Measurements from ENCODE around the gene LIMCH1.

The LIMCH1 gene

DNA sequence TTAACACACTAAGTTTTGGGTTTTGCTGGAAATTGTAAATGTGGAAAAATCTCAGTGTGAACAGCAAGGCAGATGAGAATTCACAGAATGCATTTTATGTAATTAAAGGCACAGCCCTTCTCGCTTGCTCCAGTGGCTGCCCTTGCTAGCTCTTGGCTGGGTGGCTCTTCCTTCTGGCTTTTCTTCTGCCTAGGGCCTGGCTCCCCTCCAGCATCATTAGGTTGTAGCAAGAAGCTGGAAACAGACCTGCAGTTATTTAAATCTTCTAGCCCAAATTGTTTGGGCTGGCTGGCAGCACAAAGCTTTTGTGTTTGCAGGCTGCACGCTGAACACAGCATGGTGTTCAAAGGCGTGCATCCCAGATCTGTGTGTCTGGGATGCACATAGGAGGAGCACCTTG is 56.5 kb downstream of the LIMCH1 start:
- Histone ChIP-seq H3K27ac (ENCODE audit: low read length) (no peak overlapping the region), H2AFZ (ENCODE audit: low read depth, low read length) (no peak overlapping the region), H4K20me1 (ENCODE audit: insufficient read depth, low read length) (no peaks in the 10 kb centered on the region), H3K36me3 (replicated peaks; ENCODE audit: low read depth, low read length) (no peaks in the 10 kb centered on the region), H3K79me2 (ENCODE audit: low read length) (no peaks in the 10 kb centered on the region), H3K4me2 (ENCODE audit: low read length) (no peak overlapping the region), H3K27me3 (ENCODE audit: low read depth, low read length) (peaks cover 11% of the 10 kb centered on the region; the same call in 1 of the 2 replicates), H3K4me1 (ENCODE audit: low read length) (peaks cover 6% of the 10 kb centered on the region), H3K4me3 (ENCODE audit: low read length) (no peak overlapping the region), H3K9me3 (ENCODE audit: insufficient read depth, low read length) (no peaks in the 10 kb centered on the region), H3K9ac (ENCODE audit: low read length) (no peak overlapping the region)
- TF ChIP-seq CTCF (IDR thresholded peaks at IDR 0.05; ENCODE audit: low read depth, low read length) (no peak), EZH2phosphoT487 (IDR thresholded peaks at IDR 0.05; ENCODE audit: low read depth) (no peak)

DNA sequence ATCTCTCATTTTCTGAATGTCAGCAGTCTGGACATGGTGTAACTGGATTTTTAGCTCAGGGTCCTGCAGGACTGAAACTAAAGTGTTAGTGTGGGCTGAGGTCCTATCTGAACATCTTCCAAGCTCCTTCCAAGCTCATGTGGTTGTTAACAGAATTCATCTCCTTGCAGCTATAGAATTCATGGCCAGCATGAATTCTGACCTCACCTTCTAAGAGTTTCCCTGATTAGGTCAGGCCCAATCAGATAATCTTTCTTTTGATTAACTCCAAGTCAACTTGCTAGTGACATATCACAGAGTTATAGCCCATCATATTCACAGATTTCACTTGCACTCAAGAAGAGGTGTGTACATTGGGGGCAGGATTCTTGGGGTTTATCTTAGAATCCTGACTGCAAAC is 59.5 kb downstream of the LIMCH1 start:
- no peaks in the 10 kb centered on the region for H3K9me3 ChIP-seq (ENCODE audit: insufficient read depth, low read length)
- H3K9ac ChIP-seq (ENCODE audit: low read length), result no peak overlapping the region
- no peaks in the 10 kb centered on the region for H3K36me3 ChIP-seq (replicated peaks; ENCODE audit: low read depth, low read length)
- H3K4me1 ChIP-seq (ENCODE audit: low read length), result no peaks in the 10 kb centered on the region
- no peak overlapping the region for H3K27ac ChIP-seq (ENCODE audit: low read length)
- H3K4me3 ChIP-seq (ENCODE audit: low read length), result no peak overlapping the region
- TF ChIP-seq EZH2phosphoT487 (IDR thresholded peaks at IDR 0.05; ENCODE audit: low read depth) (no peak), CTCF (IDR thresholded peaks at IDR 0.05; ENCODE audit: low read depth, low read length) (no peak)
- H3K4me2 ChIP-seq (ENCODE audit: low read length), result no peak overlapping the region
- H3K79me2 ChIP-seq (ENCODE audit: low read length), result no peaks in the 10 kb centered on the region
- H4K20me1 ChIP-seq (ENCODE audit: insufficient read depth, low read length), result no peaks in the 10 kb centered on the region
- no peak overlapping the region for H2AFZ ChIP-seq (ENCODE audit: low read depth, low read length)
- peaks cover 13% of the 10 kb centered on the region; the same call in 1 of the 2 replicates for H3K27me3 ChIP-seq (ENCODE audit: low read depth, low read length)

DNA sequence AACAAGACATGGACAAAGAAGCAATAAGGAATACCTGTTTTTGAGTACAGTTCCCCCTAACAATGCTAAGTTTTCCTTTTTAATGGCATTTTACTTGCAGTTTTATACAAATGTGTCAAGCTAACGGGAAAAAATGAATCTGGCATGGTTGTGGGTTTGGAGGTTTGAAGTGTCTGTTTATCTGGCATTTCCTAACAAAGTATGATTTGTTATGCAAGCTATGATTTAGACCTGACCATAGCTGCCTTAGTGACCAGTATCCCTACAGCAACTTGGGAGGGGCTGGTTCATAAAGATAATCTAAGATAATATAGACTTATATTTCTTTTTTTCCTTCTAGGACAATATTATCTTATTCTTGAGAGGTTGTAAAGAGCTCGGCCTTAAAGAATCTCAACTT is 60.6 kb downstream of the LIMCH1 start:
- Histone ChIP-seq H3K9ac (ENCODE audit: low read length) (no peak overlapping the region), H3K36me3 (replicated peaks; ENCODE audit: low read depth, low read length) (no peaks in the 10 kb centered on the region), H3K9me3 (ENCODE audit: insufficient read depth, low read length) (no peaks in the 10 kb centered on the region), H3K4me2 (ENCODE audit: low read length) (no peak overlapping the region), H3K4me1 (ENCODE audit: low read length) (no peaks in the 10 kb centered on the region), H3K4me3 (ENCODE audit: low read length) (no peak overlapping the region), H3K79me2 (ENCODE audit: low read length) (no peaks in the 10 kb centered on the region), H4K20me1 (ENCODE audit: insufficient read depth, low read length) (no peaks in the 10 kb centered on the region), H2AFZ (ENCODE audit: low read depth, low read length) (no peak overlapping the region), H3K27ac (ENCODE audit: low read length) (no peak overlapping the region), H3K27me3 (ENCODE audit: low read depth, low read length) (peaks cover 13% of the 10 kb centered on the region; the same call in 1 of the 2 replicates)
- TF ChIP-seq CTCF (IDR thresholded peaks at IDR 0.05; ENCODE audit: low read depth, low read length) (no peak), EZH2phosphoT487 (IDR thresholded peaks at IDR 0.05; ENCODE audit: low read depth) (no peak)

DNA sequence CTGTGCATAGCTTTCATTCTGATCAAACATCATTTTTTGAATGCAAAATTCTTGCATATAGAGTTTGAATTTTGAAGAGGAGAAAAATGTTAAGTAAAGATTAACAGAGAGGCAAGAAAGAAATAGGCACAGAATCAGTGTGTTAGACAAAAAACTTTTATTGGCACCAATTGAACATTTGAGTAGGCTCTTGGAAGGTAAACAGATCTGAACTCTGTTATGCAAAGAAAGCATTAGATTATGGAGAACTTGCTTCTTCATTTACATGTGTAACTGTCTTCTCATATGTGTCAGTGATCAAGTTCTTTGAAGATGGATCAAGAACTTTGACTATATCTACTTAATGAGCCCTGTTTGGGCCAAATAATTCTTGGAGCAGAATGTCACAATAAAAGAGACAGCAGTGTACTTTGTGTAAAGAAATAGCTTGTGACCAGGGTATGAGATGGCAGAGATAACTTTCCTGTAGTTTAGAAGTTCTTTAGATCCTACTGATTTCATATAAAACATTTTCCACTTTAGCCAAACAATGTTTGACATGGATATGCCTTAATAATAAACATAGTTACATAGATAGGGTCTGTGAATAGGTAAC is 61.3 kb downstream of the LIMCH1 start:
- no peaks in the 10 kb centered on the region for H3K9me3 ChIP-seq (ENCODE audit: insufficient read depth, low read length)
- H3K79me2 ChIP-seq (ENCODE audit: low read length), result no peaks in the 10 kb centered on the region
- no peak for TF ChIP-seq CTCF (IDR thresholded peaks at IDR 0.05; ENCODE audit: low read depth, low read length)
- no peak for TF ChIP-seq EZH2phosphoT487 (IDR thresholded peaks at IDR 0.05; ENCODE audit: low read depth)
- peaks cover 13% of the 10 kb centered on the region; the same call in 1 of the 2 replicates for H3K27me3 ChIP-seq (ENCODE audit: low read depth, low read length)
- H3K4me2 ChIP-seq (ENCODE audit: low read length), result no peak overlapping the region
- no peaks in the 10 kb centered on the region for H3K36me3 ChIP-seq (replicated peaks; ENCODE audit: low read depth, low read length)
- H3K4me3 ChIP-seq (ENCODE audit: low read length), result no peak overlapping the region
- H4K20me1 ChIP-seq (ENCODE audit: insufficient read depth, low read length), result no peaks in the 10 kb centered on the region
- no peak overlapping the region for H3K27ac ChIP-seq (ENCODE audit: low read length)
- no peak overlapping the region for H3K9ac ChIP-seq (ENCODE audit: low read length)
- no peaks in the 10 kb centered on the region for H3K4me1 ChIP-seq (ENCODE audit: low read length)
- no peak overlapping the region for H2AFZ ChIP-seq (ENCODE audit: low read depth, low read length)
